GM18505 (cell line): Measurements from ENCODE around the gene TMEM154.
"Not testable (repeated sequence)": the region's sequence is repeated elsewhere in the genome, so short reads cannot be mapped to it uniquely, and the experiment has no call there.

ENCODE experiments used
- ATAC-seq: cut with Tn5 transposase; IDR thresholded peaks from one replicate; pipeline ENCODE4 v1.9.1; 2021; ENCODE audit not compliant: unreplicated experiment
- POLR2A ChIP-seq: IDR thresholded peaks from 4 replicates; pipeline ENCODE4 v1.6.1; 2011; ENCODE audit warnings: borderline replicate concordance; ENCODE audit not compliant: insufficient read depth, insufficient read length; ENCODE audit errors: extremely low read depth

The TMEM154 gene

GRCh38 chr4:152668338-152668964 lies 11.3 kb downstream of the TMEM154 start:
- TF ChIP-seq POLR2A = no peak
- no peak for ATAC-seq

DNA sequence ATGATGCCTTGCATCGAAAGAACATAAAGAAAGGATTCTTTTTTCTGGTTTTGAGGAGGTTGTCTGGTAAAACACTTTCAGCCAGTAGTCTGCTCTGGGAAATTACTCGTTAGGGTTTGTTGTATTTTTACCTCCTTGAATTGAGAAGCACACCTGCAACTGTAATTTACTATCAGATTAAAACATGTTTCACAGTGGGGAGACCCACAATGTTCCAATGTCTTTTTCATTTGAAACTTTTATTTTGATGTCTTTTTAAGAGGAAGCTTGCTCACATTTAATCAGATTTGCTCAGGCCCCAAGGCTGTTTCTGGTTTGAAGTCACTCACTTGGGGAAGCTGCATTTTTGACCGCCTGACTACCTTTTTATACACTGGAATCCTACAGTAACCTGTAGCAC lies 12.0 kb downstream of the TMEM154 start:
- ATAC-seq = no peak
- no peak for TF ChIP-seq POLR2A

DNA sequence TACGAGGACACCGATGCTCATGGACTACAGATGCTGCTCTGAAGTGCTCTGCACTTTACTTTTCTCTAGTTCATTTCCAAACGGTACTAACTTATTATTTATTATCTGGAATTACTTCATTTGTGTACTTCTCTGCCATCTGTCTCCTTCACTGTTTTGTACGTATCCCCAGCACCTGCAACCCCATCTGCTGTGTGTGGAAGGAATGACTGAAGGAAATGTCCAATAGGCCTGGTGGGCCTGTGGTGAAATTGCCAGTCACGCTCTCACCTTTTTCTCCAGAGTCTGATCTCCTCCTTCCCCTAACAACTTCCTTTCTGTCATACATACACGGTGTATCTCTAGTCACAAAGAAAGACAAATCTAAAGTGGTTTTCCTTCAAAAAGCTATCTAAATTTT lies 12.9 kb downstream of the TMEM154 start:
- no peak for TF ChIP-seq POLR2A
- ATAC-seq = no peak

GRCh38 chr4:152665691-152666395 lies 14.0 kb downstream of the TMEM154 start:
- no peak for TF ChIP-seq POLR2A

GRCh38 chr4:152664067-152664378 lies 15.8 kb downstream of the TMEM154 start:
- not testable (repeated sequence) for ATAC-seq

More at GRCh38 chr4:152665691-152666395, 14.0 kb downstream of the TMEM154 start:
- ATAC-seq = no peak

DNA sequence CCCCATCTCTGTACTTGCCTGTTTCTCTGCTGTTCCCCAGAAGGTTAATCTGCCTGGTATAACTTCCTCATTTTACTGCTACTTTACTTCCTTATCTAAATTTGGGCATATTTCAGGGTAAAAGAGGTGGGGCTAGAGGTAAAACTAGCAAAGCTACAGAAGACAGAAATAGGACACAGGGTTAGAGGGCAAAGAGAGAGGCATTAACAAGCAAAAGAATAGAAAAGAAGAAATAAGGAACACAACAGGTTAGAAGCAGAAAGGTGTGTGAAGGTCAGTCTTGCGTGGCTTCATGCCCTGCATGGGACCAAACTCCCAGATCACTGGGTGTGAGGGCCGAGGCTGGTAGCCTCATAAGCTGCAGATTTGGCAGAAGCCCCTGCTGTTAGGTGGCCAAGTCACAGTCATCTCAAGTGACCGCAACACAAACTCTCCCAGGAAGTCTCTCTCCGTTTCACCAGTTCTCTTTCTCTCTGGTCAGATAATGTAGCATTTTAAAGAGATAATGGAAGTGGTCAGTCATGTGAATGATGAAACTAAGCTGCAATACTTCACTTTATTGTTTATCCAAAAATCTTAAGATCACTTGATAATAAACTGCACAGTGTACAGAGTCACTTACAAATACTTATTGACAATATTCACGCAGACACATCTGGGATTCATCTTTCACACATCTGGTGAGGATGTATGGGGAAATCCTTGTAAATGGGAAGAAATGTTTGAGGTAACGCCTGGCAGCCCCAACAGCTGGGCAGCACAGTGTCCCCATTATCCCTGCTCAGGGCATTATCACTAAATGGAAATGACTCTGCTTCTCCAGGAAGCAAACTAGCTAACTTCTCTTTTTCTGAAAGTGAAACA lies 16.4 kb downstream of the TMEM154 start:
- peak; percentile 36 for TF ChIP-seq POLR2A
- peak; percentile 58 for ATAC-seq

GRCh38 chr4:152661649-152662048 lies 18.1 kb downstream of the TMEM154 start:
- ATAC-seq = no peak

GRCh38 chr4:152660526-152660925 lies 19.3 kb downstream of the TMEM154 start:
- no peak for ATAC-seq
- TF ChIP-seq POLR2A = no peak

More at GRCh38 chr4:152661649-152662048, 18.1 kb downstream of the TMEM154 start:
- no peak for TF ChIP-seq POLR2A

DNA sequence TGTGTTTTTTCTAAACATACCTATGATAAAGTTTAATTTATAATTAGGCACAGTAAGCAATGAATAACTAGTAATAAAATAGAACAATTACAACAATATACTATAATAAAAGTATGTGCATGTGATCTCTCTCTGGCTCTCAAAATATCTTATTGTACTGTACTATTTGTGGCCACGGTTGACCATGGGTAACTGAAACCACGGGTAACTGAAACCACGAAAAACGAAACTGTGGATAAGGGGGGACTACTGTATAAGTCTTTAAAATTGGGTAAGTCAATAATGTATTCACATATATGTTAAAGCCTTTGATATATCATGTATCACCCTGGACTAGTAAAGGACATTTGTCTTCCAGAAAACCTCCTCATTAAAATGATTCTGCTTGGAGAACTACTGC lies 20.0 kb downstream of the TMEM154 start:
- no peak for TF ChIP-seq POLR2A
- ATAC-seq = no peak

- no peak for ATAC-seq
- TF ChIP-seq POLR2A = no peak
Measured at GRCh38 chr4:152657657-152658056, 22.1 kb downstream of the TMEM154 start.

DNA sequence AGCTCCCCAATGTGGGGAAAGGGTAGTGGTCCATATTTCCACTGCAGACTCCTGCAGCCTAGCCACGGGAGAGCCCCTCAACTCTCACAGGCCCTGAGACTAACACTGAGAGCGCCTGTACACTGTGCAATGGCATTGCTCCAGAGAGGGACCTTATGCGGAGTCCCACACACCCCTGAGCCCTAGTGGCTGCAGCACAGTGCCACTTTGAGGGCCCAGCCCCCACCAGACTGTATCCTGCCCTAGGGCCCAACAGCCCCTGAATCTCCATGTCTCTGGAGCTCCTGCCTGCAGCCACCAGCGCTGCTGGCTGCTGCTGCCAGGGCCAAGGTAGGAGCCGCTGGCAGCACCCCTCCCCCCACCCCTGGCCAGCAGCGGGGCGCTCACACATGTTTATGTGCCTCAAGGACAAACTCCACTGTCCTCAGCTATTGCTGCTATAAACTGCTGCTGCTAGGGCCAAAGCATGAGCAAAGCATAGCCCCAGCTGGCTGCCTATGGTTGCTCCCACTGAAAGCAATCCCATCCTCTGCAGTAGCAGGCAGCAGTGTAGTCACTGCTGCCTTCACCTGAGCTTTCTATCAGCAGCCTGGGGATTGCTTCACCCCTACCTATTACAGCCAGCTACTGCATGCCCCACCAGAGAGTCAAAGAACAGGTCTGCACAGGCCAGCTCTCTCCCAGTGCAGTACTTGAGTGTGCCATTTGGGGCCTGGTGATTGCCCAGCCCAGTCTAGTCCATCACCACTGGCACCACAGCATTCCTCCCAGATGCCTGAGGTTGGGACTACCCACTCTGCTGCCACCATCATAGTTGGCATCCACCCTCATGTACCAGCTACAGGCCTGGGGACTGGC lies 24.3 kb downstream of the TMEM154 start:
- no peak for TF ChIP-seq POLR2A
- no peak for ATAC-seq

- no peak for ATAC-seq
- no peak for TF ChIP-seq POLR2A
Measured at GRCh38 chr4:152652102-152652501, 27.7 kb downstream of the TMEM154 start.

DNA sequence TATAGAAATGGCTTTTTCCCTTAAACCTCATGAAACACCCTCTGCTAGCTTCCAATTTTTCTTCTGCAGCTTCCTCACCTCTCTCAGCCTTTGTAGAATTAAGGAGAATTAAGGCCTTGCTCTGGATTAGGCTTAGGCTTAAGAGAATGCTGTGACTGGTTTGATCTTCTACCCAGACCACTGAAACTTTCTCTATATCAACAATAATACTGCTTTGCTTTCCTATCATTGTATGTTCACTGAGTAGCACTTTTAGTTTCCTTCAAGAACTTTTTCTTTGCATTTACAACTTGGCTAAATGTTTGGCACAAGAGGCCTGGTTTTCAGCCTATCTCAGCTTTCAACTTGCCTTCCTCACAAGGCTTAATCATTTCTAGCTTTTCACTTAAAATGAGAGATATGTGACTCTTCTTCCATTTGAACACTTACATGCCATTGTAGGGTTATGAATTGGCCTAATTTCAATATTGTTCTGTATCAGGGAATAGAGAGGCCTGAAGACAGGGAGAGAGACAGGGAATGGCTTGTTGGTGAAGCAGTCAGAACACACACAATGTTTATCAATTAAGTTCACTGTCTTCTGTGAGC lies 28.2 kb downstream of the TMEM154 start:
- ATAC-seq = no peak
- TF ChIP-seq POLR2A = no peak
